Measurements from ENCODE around the gene CLDN1.
"Not testable (repeated sequence)": the region's sequence is repeated elsewhere in the genome, so short reads cannot be mapped to it uniquely, and the experiment has no call there.

Gene CLDN1

GRCh38 chr3:190293621-190294020, 28.6 kb downstream of the CLDN1 start:
- no peak for DNase-seq (ENCODE audit: low spot score)

GRCh38 chr3:190291994-190292584, 30.2 kb downstream of the CLDN1 start:
- DNase-seq (ENCODE audit: low spot score), result no peak

- no peak for DNase-seq (ENCODE audit: low spot score)
Observed at GRCh38 chr3:190289989-190290388, 32.3 kb downstream of the CLDN1 start.

- DNase-seq (ENCODE audit: low spot score), result no peak
Observed at GRCh38 chr3:190288836-190289235, 33.4 kb downstream of the CLDN1 start.

GRCh38 chr3:190286014-190286413, 36.2 kb downstream of the CLDN1 start:
- no peak for DNase-seq (ENCODE audit: low spot score)

GRCh38 chr3:190281308-190282051, 40.8 kb downstream of the CLDN1 start:
- DNase-seq (ENCODE audit: low spot score), result no peak

- DNase-seq (ENCODE audit: low spot score), result no peak
Observed at GRCh38 chr3:190279690-190280089, 42.6 kb downstream of the CLDN1 start.

- DNase-seq (ENCODE audit: low spot score), result no peak
Observed at GRCh38 chr3:190272747-190273146, 49.5 kb downstream of the CLDN1 start.

GRCh38 chr3:190269101-190269500, 53.1 kb downstream of the CLDN1 start:
- DNase-seq (ENCODE audit: low spot score), result no peak

GRCh38 chr3:190267464-190267863, 54.8 kb downstream of the CLDN1 start:
- not testable (repeated sequence) for DNase-seq (ENCODE audit: low spot score)

GRCh38 chr3:190266913-190267290, 55.3 kb downstream of the CLDN1 start:
- DNase-seq (ENCODE audit: low spot score), result no peak

- DNase-seq (ENCODE audit: low spot score), result no peak
Observed at GRCh38 chr3:190266265-190266912, 55.9 kb downstream of the CLDN1 start.

- no peak for DNase-seq (ENCODE audit: low spot score)
Observed at GRCh38 chr3:190265796-190266195, 56.5 kb downstream of the CLDN1 start.

- no peak for DNase-seq (ENCODE audit: low spot score)
Observed at GRCh38 chr3:190265126-190265525, 57.1 kb downstream of the CLDN1 start.

- DNase-seq (ENCODE audit: low spot score), result no peak
Observed at GRCh38 chr3:190261740-190262139, 60.5 kb downstream of the CLDN1 start.

- DNase-seq (ENCODE audit: low spot score), result no peak
Observed at GRCh38 chr3:190261015-190261414, 61.2 kb downstream of the CLDN1 start.

GRCh38 chr3:190260301-190260700, 61.9 kb downstream of the CLDN1 start:
- DNase-seq (ENCODE audit: low spot score), result no peak

- no peak for DNase-seq (ENCODE audit: low spot score)
Observed at GRCh38 chr3:190258634-190259033, 63.6 kb downstream of the CLDN1 start.
